KMS-11 (cell line): ENCODE measurements around the gene CENPP.

ENCODE experiments used
- H2AFZ ChIP-seq: fragments of 200-600 bp; sonication (generic); 2 replicates; pipeline ENCODE4 v1.6.1; 2016; ENCODE audit warnings: antibody characterized with exemption, mixed run types, low read depth
- H3K27ac ChIP-seq: fragments of 200-600 bp; sonication (generic); 2 replicates; pipeline ENCODE4 v1.6.1; 2016; ENCODE audit warnings: mild to moderate bottlenecking, mixed run types
- H3K27me3 ChIP-seq: fragments of 200-600 bp; sonication (generic); 2 replicates; pipeline ENCODE4 v1.6.1; 2017; ENCODE audit warnings: mild to moderate bottlenecking, low read depth, mixed run types, moderate library complexity; ENCODE audit not compliant: insufficient read depth
- H3K36me3 ChIP-seq: fragments of 200-600 bp; sonication (generic); 2 replicates; pipeline ENCODE4 v1.6.1; 2017; ENCODE audit warnings: mild to moderate bottlenecking, mixed run types; ENCODE audit not compliant: insufficient read depth
- H3K4me1 ChIP-seq: fragments of 200-600 bp; sonication (generic); 2 replicates; pipeline ENCODE4 v1.6.1; 2016; ENCODE audit warnings: mild to moderate bottlenecking, low read depth, mixed run types; ENCODE audit not compliant: poor library complexity, severe bottlenecking
- H3K4me2 ChIP-seq: fragments of 200-600 bp; sonication (generic); 2 replicates; pipeline ENCODE4 v1.7.0; 2016; ENCODE audit warnings: mild to moderate bottlenecking, mixed run types
- H3K4me3 ChIP-seq: fragments of 200-600 bp; sonication (generic); IDR thresholded peaks from 2 replicates; pipeline ENCODE4 v1.6.1; 2017; ENCODE audit warnings: low read depth, low read length, mixed read lengths; ENCODE audit not compliant: insufficient read depth
- H3K79me2 ChIP-seq: fragments of 200-600 bp; sonication (generic); 2 replicates; pipeline ENCODE4 v1.6.1; 2016; ENCODE audit warnings: low read depth, mixed run types; ENCODE audit not compliant: insufficient read depth
- H3K9ac ChIP-seq: fragments of 200-600 bp; sonication (generic); 2 replicates; pipeline ENCODE4 v1.6.1; 2016; ENCODE audit warnings: mild to moderate bottlenecking, mixed run types
- H4K20me1 ChIP-seq: fragments of 200-600 bp; sonication (generic); 2 replicates; pipeline ENCODE4 v1.6.1; 2016; ENCODE audit warnings: mild to moderate bottlenecking, mixed run types; ENCODE audit not compliant: insufficient read depth
- TF ChIP-seq, protein P1 (sequence below): fragments of 200-600 bp; sonication (generic); conservative IDR thresholded peaks from 2 replicates; pipeline ENCODE4 v1.6.1; 2017; ENCODE audit warnings: low read depth, mild to moderate bottlenecking, antibody characterized with exemption, low read length, moderate library complexity, mixed read lengths

The CENPP gene

DNA sequence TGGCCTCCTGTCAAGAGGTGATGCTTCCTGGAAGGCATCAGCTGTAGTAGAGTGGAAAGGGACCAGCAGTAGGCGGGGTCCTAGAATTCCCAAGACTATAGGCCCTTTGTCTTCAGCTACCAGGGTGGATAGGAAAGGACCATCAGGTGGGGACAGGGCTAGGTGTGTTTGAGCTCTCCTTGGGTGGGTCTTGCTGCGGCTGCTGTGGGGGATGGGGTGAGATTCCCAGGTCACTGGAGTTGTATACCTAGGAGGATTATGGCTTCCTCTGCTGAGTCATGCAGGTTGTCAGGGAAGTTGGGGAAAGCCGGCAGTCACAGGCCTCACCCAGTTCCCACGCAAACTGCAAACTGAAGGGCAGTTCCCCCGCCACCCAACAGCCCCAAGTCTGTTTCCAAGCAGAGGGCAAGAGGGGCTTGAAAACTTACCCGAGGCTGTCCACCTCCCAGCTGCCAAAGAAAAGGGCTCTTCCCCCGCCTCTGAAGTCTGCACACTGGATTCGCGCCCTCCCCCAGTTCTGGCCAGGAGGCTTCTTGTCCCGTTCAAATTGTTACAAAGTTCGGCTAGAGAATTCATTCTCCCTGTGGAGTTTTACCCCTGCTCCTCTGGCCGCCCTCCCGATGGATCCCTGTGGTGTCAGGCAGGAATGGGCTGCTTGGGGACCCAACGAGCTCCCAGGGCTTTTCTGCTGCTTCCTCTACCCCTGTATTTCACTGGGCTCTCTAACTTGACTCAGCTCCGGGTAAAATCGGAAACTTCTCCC, 233.0 kb downstream of the CENPP start:
- H4K20me1 ChIP-seq: no peaks in the 10 kb centered on the region
- H3K27ac ChIP-seq: no peak overlapping the region
- H3K36me3 ChIP-seq: no peaks in the 10 kb centered on the region
- no peak overlapping the region for H3K4me2 ChIP-seq
- no peak overlapping the region for H3K9ac ChIP-seq
- TF ChIP-seq, protein P1, sequence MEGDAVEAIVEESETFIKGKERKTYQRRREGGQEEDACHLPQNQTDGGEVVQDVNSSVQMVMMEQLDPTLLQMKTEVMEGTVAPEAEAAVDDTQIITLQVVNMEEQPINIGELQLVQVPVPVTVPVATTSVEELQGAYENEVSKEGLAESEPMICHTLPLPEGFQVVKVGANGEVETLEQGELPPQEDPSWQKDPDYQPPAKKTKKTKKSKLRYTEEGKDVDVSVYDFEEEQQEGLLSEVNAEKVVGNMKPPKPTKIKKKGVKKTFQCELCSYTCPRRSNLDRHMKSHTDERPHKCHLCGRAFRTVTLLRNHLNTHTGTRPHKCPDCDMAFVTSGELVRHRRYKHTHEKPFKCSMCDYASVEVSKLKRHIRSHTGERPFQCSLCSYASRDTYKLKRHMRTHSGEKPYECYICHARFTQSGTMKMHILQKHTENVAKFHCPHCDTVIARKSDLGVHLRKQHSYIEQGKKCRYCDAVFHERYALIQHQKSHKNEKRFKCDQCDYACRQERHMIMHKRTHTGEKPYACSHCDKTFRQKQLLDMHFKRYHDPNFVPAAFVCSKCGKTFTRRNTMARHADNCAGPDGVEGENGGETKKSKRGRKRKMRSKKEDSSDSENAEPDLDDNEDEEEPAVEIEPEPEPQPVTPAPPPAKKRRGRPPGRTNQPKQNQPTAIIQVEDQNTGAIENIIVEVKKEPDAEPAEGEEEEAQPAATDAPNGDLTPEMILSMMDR: no peak
- no peaks in the 10 kb centered on the region for H3K79me2 ChIP-seq
- H3K4me1 ChIP-seq: no peaks in the 10 kb centered on the region
- H2AFZ ChIP-seq: no peak overlapping the region
- no peak overlapping the region for H3K4me3 ChIP-seq
- H3K27me3 ChIP-seq: no peaks in the 10 kb centered on the region

DNA sequence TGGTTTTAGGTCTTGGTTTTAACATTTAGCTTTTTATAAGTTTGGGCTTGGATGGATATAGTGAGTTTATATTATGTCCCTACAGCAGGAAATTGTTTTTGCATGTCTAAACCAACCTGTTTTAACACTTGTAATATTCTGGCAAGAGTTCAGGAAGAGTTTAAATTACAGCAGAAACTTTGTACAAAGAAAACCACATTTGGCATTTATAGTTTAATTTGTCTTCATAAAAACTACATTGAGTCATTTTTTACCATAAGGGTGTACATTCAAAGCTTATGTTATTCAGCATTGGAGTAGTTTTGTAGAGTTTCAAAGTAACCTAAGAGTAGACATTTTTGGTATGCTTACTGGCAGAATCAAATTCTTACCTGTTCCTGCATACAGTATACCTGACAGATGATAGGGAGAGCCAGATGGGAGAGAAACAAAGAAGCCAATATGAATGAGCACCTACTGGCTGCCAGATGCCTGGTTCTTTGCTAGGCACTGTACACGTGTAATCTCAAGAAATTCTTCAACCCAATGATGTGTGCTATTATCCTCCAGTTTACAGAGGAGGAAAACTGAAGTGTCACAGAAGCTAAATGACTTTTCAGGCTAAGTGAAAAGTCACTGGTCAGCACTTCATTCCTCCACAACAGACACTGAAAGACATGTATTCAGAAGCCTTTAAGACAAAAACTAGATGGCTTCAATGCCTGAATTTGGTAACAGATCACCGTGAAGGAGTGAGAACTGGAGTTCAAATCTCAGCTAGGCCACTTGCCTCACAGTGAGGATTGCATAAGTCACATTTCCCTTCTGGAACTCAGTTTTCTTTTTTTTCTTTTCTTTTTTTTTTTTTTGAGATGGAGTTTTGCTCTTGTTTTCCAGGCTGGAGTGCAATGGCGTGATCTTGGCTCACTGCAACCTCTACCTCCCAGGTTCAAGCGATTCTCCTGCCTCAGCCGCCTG, 235.9 kb downstream of the CENPP start:
- Histone ChIP-seq H3K9ac (no peak overlapping the region), H4K20me1 (no peaks in the 10 kb centered on the region), H2AFZ (no peak overlapping the region), H3K36me3 (no peaks in the 10 kb centered on the region), H3K4me2 (no peak overlapping the region), H3K27me3 (no peaks in the 10 kb centered on the region), H3K4me1 (no peaks in the 10 kb centered on the region), H3K27ac (no peak overlapping the region), H3K4me3 (no peak overlapping the region), H3K79me2 (no peaks in the 10 kb centered on the region)
- TF ChIP-seq, protein P1: no peak

GRCh38 chr9:92562461-92562967, 236.8 kb downstream of the CENPP start:
- Histone ChIP-seq H3K4me3 (no peak overlapping the region), H3K79me2 (no peaks in the 10 kb centered on the region), H3K4me1 (no peaks in the 10 kb centered on the region), H4K20me1 (no peaks in the 10 kb centered on the region), H3K27ac (no peak overlapping the region), H3K4me2 (no peak overlapping the region), H3K9ac (no peak overlapping the region), H3K36me3 (no peaks in the 10 kb centered on the region), H3K27me3 (no peaks in the 10 kb centered on the region), H2AFZ (no peak overlapping the region)
- TF ChIP-seq, protein P1: no peak

DNA sequence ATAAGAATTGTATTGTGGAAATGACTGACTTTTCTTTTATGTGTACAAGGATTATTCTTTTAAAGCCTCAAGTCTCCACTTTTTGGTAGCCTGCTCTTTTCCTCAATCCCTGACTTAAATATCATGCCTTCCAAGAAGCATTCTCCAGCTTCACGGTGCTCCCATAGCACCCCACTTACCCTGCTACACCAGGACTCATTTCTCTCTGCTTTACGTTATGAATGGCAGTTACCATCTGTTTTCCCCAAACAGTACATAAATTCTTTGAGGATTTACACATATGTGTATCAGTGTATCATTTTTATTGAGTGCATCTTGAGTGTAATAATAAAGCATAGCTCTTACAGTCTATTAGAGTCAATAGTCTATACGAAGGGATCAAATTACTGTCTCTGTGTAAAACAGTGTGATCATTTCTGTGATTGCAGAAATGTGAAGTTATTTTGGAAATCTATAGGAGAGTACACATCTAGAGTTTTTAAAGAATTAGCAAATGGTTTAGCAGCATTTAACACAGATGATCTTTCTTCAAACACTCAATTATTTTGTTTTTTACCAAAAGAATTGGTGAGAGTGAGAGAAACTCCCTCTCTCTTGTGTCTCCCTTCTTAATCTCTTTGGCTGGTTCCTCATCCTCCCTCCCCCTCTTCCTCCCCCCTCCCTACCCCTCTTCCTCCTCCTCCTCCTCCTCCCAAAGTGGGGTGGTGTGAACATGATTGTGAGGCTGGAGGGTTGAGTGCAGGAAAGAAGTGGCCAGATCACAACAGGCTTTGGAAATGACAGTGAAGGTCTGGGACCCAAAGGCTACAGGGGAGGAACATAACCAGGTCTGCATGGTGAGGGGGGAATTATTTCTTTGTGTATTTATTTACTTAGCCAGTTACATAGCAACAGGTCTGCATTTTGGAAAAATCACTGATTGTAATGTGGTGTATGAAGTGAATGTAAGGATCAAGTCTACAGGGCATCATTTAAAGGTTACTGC, 237.7 kb downstream of the CENPP start:
- Histone ChIP-seq H2AFZ (no peak overlapping the region), H3K9ac (no peak overlapping the region), H3K79me2 (no peaks in the 10 kb centered on the region), H3K4me1 (no peaks in the 10 kb centered on the region), H3K27me3 (no peaks in the 10 kb centered on the region), H3K4me3 (no peak overlapping the region), H4K20me1 (no peaks in the 10 kb centered on the region), H3K36me3 (no peaks in the 10 kb centered on the region), H3K27ac (no peak overlapping the region), H3K4me2 (no peak overlapping the region)
- TF ChIP-seq, protein P1: no peak
